HG02870 (cell line): ENCODE results near the gene SIRPG.
"Not testable (repeated sequence)": the region's sequence is repeated elsewhere in the genome, so short reads cannot be mapped to it uniquely, and the experiment has no call there.

ENCODE experiments used
- ATAC-seq: cut with Tn5 transposase; IDR thresholded peaks from one replicate; pipeline ENCODE4 v1.9.1; 2021; ENCODE audit warnings: mild to moderate bottlenecking, moderate library complexity; ENCODE audit not compliant: unreplicated experiment

The SIRPG gene

DNA sequence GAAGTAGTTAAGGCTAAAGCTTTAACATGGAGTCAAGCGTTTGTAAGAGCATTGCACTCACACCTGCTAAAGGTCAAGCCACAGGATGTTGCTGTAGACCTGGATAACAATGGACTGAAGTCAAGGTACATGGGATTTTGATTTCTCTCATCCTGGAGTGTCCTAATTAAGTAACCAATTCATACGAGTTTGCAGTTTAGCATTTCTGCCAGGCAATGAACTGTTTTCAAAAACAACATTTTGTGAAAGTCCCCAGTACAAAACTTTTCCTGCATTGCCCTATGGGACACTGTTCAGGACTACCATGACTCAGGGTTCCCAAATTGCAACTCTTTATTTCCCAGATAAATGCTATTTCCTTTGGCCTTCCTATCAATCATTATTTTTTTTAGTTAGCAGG is 20.4 kb downstream of the SIRPG start:
- no peak for ATAC-seq

DNA sequence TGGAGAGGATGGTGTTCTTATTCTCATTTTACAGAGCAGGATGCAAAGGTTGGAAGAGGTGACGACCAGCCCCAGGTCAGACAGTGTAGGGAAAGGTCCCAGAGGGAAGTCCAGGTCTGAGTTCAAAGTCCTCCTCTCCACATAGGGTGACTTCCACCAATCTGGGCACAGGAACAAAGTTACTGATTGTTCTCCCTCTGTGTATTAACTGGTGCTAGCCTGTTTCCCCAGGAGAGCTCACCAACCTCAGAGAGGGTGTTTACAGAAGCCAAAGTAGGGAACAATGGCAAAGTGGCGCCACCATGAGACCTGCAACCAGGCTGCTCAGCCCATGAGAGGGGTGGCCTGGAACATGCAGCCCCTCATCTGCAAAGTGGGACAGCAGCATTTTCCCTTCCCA is 21.0 kb downstream of the SIRPG start:
- ATAC-seq = no peak

GRCh38 chr20:1635291-1635979 is 22.1 kb downstream of the SIRPG start:
- ATAC-seq = no peak

DNA sequence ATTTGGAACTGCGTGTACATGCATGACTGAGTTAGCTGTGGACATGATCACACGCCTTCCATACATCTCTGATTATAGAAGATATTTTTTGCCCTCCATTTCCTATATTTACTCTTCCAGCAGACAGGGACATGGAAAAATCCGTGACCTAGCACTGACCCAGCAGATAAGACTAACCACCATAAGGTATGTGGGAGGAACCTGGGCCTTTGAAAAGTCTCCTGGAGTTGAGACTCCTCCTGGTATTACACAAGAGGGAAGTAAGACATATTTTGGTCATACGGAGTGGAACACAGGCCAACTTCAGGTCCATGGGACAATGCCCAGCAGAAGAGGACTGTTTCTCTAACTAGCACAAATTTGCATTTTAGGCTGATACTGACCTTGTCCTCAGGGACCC is 24.0 kb downstream of the SIRPG start:
- no peak for ATAC-seq

GRCh38 chr20:1632178-1632577 is 25.4 kb downstream of the SIRPG start:
- no peak for ATAC-seq

DNA sequence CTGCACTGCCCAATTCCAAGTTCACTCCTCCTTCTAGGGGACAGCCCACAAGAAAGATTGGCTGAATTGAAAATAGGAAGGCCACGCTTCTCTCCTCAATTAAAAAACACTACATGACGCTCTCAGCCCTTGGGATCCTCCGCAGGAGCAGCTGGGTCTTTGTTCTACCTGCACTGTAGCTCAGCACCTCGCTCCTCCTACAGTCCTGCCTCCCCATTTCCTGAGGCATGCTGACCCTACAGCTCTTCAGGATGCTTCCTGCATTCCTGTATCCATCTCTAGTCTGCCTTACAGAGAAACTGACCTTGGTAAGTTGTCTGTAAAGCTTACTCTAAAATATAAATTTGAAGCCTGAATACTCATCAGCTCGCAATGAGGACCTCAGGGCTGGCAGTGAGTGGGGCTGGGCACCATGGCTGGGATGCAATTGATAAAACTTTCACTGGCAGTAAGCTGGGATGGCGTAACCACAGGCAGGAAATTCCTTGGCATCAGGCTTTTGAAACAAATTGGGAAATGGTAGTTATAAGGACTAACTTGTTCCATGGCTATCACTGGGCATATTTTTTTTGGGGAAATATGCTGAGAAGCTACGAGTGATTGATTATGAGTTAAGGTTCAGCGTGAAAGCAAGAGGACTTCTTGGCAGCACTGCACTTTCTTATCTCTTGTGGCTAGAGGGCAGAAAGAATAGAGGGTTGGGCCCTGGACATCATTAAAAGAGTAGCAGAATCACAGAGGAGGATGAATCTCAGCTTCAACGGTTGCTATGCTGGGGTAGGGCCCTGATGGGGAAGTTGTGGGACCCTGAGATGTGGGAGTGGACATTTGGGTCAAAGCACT is 26.0 kb downstream of the SIRPG start:
- ATAC-seq = no peak

DNA sequence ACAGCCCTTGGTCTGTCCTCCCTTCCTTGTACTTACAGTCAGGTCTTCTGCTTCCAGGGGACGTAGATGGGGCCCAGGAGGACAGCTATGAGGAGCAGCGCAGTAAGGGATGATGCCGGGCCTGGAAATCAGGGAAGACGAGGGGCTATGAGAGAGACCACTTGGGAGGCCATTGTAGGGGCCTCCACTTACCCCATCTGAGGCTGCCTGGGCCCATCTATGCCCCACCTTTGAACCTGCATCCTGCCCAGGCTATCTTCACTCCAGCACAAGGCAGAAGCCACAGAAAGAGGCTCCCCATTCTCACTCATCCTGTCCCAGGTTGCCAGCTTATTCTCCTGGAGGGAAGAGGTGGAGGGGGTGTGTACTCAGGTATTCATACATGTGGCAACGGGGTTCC is 27.4 kb downstream of the SIRPG start:
- ATAC-seq = no peak

GRCh38 chr20:1629321-1629720 is 28.3 kb downstream of the SIRPG start:
- no peak for ATAC-seq

DNA sequence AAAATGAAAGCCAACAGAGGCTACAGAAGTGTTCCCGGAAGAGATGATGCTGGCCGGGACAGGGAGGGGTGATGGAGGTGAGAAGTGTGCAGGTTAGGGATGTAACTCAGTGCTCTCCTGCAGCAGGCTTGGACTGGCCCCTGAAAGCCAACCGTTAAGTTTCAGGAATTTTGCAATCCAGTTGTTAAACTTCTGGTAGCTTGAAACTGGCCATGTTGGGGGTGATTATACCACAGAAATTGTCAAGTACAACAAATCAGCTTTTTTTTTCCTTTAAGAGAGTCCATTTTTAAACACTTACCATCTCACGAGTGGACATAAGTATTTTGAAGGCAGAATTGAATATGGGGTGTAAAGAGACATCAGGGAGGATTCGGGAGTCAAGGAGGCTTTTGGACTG is 29.0 kb downstream of the SIRPG start:
- no peak for ATAC-seq

DNA sequence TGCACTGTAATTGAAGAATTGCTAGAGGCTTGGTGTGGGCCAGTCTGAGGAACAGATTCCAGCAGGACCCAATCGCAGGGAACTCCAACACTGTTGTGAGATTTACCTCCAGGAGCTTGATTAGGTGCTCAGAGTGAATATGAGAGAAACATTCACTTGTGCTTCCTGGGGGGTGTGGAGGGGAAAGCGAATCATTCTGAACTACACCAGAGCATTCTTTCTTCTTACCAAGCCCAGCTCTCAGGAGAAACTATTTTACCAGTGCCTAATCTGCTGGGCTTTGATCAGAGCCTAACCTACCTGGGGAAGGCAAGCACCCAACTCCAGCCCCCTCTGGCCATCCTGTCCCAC is 30.4 kb downstream of the SIRPG start:
- no peak for ATAC-seq

DNA sequence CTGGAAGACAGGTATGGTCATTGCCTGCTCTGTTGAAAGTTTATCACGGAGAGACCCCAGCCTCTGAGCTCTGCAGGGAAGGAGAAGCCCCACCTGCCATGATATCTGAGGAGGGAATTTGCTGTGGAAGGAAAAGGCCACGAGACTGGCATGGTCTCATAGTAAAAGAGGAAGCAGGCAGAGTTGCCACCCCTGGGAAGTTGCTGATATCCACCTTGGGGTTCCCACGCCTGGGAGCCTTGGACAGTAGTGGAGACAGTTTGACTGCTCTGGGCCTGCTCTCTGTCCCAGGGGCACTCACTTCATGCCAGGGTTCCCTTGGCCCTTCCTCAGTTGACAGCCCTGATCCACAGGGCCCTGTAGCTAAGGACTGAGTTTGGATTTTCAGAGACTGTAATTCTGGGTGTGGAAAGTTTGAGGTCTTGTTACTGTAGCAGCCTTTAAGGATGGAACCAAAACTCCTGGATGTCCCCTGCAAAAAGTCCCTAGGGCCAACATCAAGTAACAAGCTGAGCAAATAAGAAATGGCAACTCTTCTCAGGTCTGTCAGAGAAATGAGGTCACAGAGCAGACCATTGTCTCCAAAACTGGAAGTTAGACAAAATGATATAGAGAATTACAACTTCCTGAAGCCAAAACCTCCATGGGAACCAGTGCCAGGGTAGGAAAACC is 30.9 kb downstream of the SIRPG start:
- no peak for ATAC-seq

DNA sequence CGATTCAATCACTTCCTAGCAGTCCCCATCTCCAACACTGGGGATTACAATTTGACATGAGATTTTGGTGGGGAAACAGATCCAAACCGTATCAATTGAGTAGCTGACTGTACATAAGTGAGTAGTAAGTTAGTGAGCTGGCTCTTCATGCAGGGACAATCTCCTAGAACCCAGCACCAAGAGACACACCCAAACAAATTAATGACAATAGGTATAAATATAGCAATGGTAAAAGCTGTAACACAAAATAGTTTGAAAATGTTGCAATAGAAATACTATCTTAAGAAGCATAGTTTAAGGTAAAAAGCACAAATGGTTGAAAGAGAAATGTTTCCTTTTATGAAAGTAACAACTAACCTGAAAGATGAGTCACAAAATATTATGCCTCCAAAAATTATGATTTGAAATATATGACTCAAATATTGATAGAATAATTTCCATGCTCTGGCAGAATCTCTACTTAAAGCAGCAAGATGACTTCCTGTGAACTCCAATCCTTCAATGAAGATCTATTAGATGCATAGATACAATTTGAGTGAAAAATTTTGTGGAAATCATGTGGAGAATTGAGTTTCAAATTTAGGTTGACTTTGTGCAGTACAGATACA is 32.4 kb downstream of the SIRPG start:
- ATAC-seq = no peak

GRCh38 chr20:1623501-1624205 is 33.9 kb downstream of the SIRPG start:
- no peak for ATAC-seq

GRCh38 chr20:1622450-1622849 is 35.1 kb downstream of the SIRPG start:
- ATAC-seq = no peak

DNA sequence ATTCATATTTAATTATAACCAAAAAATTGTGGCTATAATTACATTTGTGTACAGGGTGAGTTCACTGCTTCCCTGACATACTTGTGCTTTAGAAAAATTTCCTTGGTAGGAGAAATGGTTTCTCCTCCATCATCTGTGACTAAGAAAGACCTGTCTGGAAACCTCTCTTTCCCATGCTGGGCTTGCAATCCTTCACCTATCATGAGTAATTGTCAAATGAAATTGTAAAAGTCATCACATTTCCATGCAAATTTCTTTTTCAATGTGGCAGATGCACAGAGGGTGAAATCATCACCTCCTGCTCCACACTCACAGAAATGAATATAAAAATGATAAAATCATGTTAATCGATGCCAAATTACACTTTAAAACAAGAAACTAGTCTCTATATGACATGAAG is 36.3 kb downstream of the SIRPG start:
- ATAC-seq = no peak

- ATAC-seq = no peak
Observed at GRCh38 chr20:1619861-1620444, 37.6 kb downstream of the SIRPG start, which contains the start of gene SIRPB1. SIRPB1 (minus strand) TSS chr20:1620009; CDS start chr20:1619944, 65 bp downstream.

GRCh38 chr20:1618954-1619540 is 38.5 kb downstream of the SIRPG start:
- no peak for ATAC-seq

DNA sequence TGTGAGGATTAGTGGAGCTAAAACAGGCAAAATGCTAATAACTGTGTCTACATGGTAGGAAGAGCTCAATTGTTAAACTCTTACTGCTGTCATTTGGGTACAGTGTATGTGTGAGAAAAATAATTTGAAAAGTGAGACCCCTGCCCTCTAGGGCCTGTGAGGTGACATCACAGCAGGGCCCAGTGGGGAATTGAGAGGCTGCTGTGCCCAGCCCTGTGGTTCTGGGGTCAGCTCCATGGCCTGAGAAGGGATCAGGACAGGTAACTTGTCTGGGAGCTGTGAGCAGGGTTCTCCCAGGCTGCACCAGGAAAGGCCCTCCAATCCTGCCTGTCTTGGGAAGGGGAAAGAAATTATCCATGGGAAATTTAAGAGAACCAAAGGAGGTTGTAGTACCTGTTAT is 39.1 kb downstream of the SIRPG start:
- ATAC-seq = no peak

- ATAC-seq = no peak
Observed at GRCh38 chr20:1616858-1617434, 40.6 kb downstream of the SIRPG start.

DNA sequence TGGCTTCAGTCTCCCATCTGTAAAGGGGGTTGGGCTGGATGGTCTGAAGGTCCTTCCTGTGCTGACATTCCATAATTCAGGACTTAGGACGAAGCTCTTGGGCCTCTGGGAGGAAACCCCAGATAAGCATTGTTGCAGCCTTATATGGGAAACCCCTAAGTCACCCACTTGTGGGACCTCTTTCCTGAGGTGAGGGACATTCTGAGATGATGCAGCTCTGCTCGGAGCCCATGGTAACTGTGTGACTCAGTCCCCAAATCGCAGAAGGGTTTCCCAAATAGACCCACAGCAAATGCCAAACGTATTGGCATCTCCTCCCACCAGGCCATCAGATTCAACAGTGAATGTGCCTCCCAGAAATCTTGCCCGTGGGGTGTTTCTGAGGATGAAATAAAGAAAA is 47.2 kb downstream of the SIRPG start:
- ATAC-seq = not testable (repeated sequence)
